ENCODE measurements around the gene TIMP2. TPM values are rescaled to one million over a fixed set of nuclear protein-coding genes. Genes with fewer than 3 reads are reported as not detected.

Gene TIMP2
- total RNA-seq, 1 experiment from 2014 or later, result 62.4 TPM

- in situ Hi-C loops (cut with HindIII; ENCODE audit: low pct_unique_long_range_greater_than_20kb, low sequenced_read_pairs) (no loop called here), intact Hi-C loops (cut with micrococcal nuclease; ENCODE audit: unreplicated experiment) (no loop called here)
- DNase-seq (ENCODE audit: low read depth, low spot score), result no peak
- ChIA-PET POLR2A (interaction anchor here (0.7 kb wide), 1 partner anchor 22 kb away, joined by 4 read pairs; no protein-coding TSS in a partner anchor), CTCF (interaction anchor here (0.6 to 1.0 kb wide), 2 partner anchors 19 to 64 kb away, joined by 3 to 5 read pairs; no protein-coding TSS in a partner anchor)
- H3K27me3 ChIP-seq (ENCODE audit: control insufficient read depth, insufficient read depth, low read length), result no peaks in the 10 kb centered on the region
- H3K9me3 ChIP-seq (ENCODE audit: control insufficient read depth, insufficient read depth, low read depth, low read length), result no peaks in the 10 kb centered on the region
- TF ChIP-seq REST (IDR thresholded peaks at IDR 0.05; ENCODE audit: insufficient read depth in 1 of 2, low read depth in 2 of 2, low read length in 1 of 2) (no peak), POLR2AphosphoS5 (IDR thresholded peaks at IDR 0.05; ENCODE audit: low read depth, low read length) (no peak), TCF7L2 (IDR thresholded peaks at IDR 0.05; ENCODE audit: low read depth, low read length) (no peak)
- H3K4me3 ChIP-seq (ENCODE audit: low read depth in 2 of 2, low read length in 2 of 2), result no peak overlapping the region
- H3K27ac ChIP-seq (ENCODE audit: low read length), result no peak overlapping the region
- no peak for ATAC-seq
- no peaks in the 10 kb centered on the region; the same call in 1 of the 2 replicates for H3K4me1 ChIP-seq (ENCODE audit: control insufficient read depth, insufficient read depth, low read length)
- BruUV-seq (replicated peaks), result no TSS peak
- no peaks in the 10 kb centered on the region for H3K36me3 ChIP-seq (ENCODE audit: control insufficient read depth, insufficient read depth, low read length)
Observed at GRCh38 chr17:78899361-78900260, 25.6 kb downstream of the TIMP2 start.

GRCh38 chr17:78898947-78899346, 26.2 kb downstream of the TIMP2 start:
- ATAC-seq (no peak), DNase-seq (ENCODE audit: low read depth, low spot score) (no peak)
- intact Hi-C loops (cut with micrococcal nuclease; ENCODE audit: unreplicated experiment) (no loop called here), in situ Hi-C loops (cut with HindIII; ENCODE audit: low pct_unique_long_range_greater_than_20kb, low sequenced_read_pairs) (no loop called here)
- Histone ChIP-seq H3K27ac (ENCODE audit: low read length) (no peak overlapping the region), H3K9me3 (ENCODE audit: control insufficient read depth, insufficient read depth, low read depth, low read length) (no peaks in the 10 kb centered on the region), H3K4me1 (ENCODE audit: control insufficient read depth, insufficient read depth, low read length) (no peaks in the 10 kb centered on the region; the same call in 1 of the 2 replicates), H3K36me3 (ENCODE audit: control insufficient read depth, insufficient read depth, low read length) (no peaks in the 10 kb centered on the region), H3K27me3 (ENCODE audit: control insufficient read depth, insufficient read depth, low read length) (no peaks in the 10 kb centered on the region), H3K4me3 (ENCODE audit: low read depth in 2 of 2, low read length in 2 of 2) (no peak overlapping the region)
- POLR2A ChIA-PET, result no interaction called here
- no TSS peak for BruUV-seq (replicated peaks)
- CTCF ChIA-PET, result interaction anchor here (1.0 kb wide), 1 partner anchor 20 kb away, joined by 3 read pairs; no protein-coding TSS in a partner anchor
- TF ChIP-seq POLR2AphosphoS5 (IDR thresholded peaks at IDR 0.05; ENCODE audit: low read depth, low read length) (no peak), SIN3A (IDR thresholded peaks at IDR 0.05; ENCODE audit: borderline replicate concordance, insufficient read depth, low read depth, low read length) (no peak), REST (IDR thresholded peaks at IDR 0.05; ENCODE audit: insufficient read depth in 1 of 2, low read depth in 2 of 2, low read length in 1 of 2) (no peak), CTCF (IDR thresholded peaks at IDR 0.05) (no peak), TCF7L2 (IDR thresholded peaks at IDR 0.05; ENCODE audit: low read depth, low read length) (no peak)
